H1 (cell line): ENCODE data around the gene COX5B.
"Not testable (repeated sequence)": the region's sequence is repeated elsewhere in the genome, so short reads cannot be mapped to it uniquely, and the experiment has no call there.

ENCODE experiments used
- EZH2 ChIP-seq: fragments of 200-600 bp; sonication (generic); IDR thresholded peaks from 2 replicates; pipeline ENCODE4 v1.7.1; 2012; ENCODE audit warnings: low read depth, mild to moderate bottlenecking, moderate library complexity, low read length, inconsistent platforms; ENCODE audit not compliant: severe bottlenecking
- KDM1A ChIP-seq: fragments of 200-600, 300-600 bp; sonication (generic); IDR thresholded peaks from 2 replicates; pipeline ENCODE4 v1.7.1; 2016; ENCODE audit warnings: mild to moderate bottlenecking, low read length, borderline replicate concordance
- POLR2A ChIP-seq, 2 experiments: IDR thresholded peaks; 1 replicate in 1 of 2; 2 replicates in 1 of 2; pipeline ENCODE4 v1.6.1; 2011; ENCODE audit warnings: low read depth in 2 of 2, low read length in 2 of 2, mild to moderate bottlenecking in 2 of 2; ENCODE audit errors: control extremely low read depth in 1 of 2
- POLR2AphosphoS5 ChIP-seq: IDR thresholded peaks from 2 replicates; pipeline ENCODE4 v1.6.1; 2011; ENCODE audit warnings: low read depth, low read length
- SIN3A ChIP-seq, 2 experiments: IDR thresholded peaks in 1 of 2; conservative IDR thresholded peaks in 1 of 2; 2 replicates each; pipeline ENCODE4 v1.6.1; 2011 to 2012; ENCODE audit warnings: low read length in 2 of 2, improper control_type of control experiment in 1 of 2, low read depth in 1 of 2, mild to moderate bottlenecking in 1 of 2
- TF ChIP-seq, protein P1 (sequence below): IDR thresholded peaks from 2 replicates; pipeline ENCODE4 v1.6.1; 2012; ENCODE audit warnings: inconsistent platforms
- TF ChIP-seq, protein P2 (sequence below), 3 experiments: IDR thresholded peaks; 1 replicate in 2 of 3; 2 replicates in 1 of 3; pipeline versions ENCODE4 v1.5.1 to v1.6.1; 2011; ENCODE audit warnings: low read length in 3 of 3, mild to moderate bottlenecking in 3 of 3, inconsistent platforms in 2 of 3, low read depth in 1 of 3, moderate library complexity in 1 of 3; ENCODE audit not compliant: insufficient read depth in 1 of 3; ENCODE audit errors: control extremely low read depth in 1 of 3
- TF ChIP-seq, protein P3 (sequence below): fragments of 300-600 bp; sonication (generic); IDR thresholded peaks from 2 replicates; pipeline ENCODE4 v1.7.1; 2012; ENCODE audit warnings: low read length, moderate library complexity, mild to moderate bottlenecking, inconsistent platforms; ENCODE audit not compliant: insufficient replicate concordance
- TF ChIP-seq, protein P4 (sequence below): IDR thresholded peaks from 2 replicates; pipeline ENCODE4 v1.6.1; 2012; ENCODE audit warnings: low read length, inconsistent platforms

DNA sequence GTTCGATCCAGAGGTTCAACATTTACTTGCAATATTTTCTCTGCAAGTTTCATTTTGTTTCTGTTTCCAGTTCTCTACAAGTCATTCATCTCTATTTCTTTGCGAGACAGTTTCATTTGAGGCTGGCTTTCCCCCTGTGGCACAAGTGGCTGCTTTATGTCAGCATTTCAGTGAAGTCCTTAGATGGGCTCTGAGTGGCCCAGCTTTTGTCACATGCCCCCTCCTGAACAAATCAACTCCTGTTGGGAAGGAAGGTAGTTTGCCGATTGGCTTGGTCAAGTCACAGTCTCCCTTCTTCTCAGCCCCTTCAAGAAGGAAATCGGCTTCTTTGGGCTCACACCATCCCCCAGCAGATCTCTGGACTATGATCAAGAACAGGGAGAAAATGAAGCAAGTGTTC is 37.1 kb upstream of the COX5B start:
- TF ChIP-seq, protein P1, sequence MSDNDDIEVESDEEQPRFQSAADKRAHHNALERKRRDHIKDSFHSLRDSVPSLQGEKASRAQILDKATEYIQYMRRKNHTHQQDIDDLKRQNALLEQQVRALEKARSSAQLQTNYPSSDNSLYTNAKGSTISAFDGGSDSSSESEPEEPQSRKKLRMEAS: not testable (repeated sequence)
- TF ChIP-seq SIN3A (conservative IDR thresholded peaks at IDR 0.05 in 1 of 2, IDR thresholded peaks at IDR 0.05 in 1 of 2; ENCODE audit: low read depth in 1 of 2, low read length in 2 of 2); EZH2; KDM1A; POLR2A (IDR thresholded peaks at IDR 0.05; ENCODE audit: control extremely low read depth in 1 of 2, low read depth in 2 of 2, low read length in 2 of 2); POLR2AphosphoS5: not testable (repeated sequence)
- TF ChIP-seq, protein P2, sequence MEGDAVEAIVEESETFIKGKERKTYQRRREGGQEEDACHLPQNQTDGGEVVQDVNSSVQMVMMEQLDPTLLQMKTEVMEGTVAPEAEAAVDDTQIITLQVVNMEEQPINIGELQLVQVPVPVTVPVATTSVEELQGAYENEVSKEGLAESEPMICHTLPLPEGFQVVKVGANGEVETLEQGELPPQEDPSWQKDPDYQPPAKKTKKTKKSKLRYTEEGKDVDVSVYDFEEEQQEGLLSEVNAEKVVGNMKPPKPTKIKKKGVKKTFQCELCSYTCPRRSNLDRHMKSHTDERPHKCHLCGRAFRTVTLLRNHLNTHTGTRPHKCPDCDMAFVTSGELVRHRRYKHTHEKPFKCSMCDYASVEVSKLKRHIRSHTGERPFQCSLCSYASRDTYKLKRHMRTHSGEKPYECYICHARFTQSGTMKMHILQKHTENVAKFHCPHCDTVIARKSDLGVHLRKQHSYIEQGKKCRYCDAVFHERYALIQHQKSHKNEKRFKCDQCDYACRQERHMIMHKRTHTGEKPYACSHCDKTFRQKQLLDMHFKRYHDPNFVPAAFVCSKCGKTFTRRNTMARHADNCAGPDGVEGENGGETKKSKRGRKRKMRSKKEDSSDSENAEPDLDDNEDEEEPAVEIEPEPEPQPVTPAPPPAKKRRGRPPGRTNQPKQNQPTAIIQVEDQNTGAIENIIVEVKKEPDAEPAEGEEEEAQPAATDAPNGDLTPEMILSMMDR (IDR thresholded peaks at IDR 0.05; ENCODE audit: control extremely low read depth in 1 of 3, insufficient read depth in 1 of 3, low read depth in 1 of 3, low read length in 3 of 3): not testable (repeated sequence)
- TF ChIP-seq, protein P3, sequence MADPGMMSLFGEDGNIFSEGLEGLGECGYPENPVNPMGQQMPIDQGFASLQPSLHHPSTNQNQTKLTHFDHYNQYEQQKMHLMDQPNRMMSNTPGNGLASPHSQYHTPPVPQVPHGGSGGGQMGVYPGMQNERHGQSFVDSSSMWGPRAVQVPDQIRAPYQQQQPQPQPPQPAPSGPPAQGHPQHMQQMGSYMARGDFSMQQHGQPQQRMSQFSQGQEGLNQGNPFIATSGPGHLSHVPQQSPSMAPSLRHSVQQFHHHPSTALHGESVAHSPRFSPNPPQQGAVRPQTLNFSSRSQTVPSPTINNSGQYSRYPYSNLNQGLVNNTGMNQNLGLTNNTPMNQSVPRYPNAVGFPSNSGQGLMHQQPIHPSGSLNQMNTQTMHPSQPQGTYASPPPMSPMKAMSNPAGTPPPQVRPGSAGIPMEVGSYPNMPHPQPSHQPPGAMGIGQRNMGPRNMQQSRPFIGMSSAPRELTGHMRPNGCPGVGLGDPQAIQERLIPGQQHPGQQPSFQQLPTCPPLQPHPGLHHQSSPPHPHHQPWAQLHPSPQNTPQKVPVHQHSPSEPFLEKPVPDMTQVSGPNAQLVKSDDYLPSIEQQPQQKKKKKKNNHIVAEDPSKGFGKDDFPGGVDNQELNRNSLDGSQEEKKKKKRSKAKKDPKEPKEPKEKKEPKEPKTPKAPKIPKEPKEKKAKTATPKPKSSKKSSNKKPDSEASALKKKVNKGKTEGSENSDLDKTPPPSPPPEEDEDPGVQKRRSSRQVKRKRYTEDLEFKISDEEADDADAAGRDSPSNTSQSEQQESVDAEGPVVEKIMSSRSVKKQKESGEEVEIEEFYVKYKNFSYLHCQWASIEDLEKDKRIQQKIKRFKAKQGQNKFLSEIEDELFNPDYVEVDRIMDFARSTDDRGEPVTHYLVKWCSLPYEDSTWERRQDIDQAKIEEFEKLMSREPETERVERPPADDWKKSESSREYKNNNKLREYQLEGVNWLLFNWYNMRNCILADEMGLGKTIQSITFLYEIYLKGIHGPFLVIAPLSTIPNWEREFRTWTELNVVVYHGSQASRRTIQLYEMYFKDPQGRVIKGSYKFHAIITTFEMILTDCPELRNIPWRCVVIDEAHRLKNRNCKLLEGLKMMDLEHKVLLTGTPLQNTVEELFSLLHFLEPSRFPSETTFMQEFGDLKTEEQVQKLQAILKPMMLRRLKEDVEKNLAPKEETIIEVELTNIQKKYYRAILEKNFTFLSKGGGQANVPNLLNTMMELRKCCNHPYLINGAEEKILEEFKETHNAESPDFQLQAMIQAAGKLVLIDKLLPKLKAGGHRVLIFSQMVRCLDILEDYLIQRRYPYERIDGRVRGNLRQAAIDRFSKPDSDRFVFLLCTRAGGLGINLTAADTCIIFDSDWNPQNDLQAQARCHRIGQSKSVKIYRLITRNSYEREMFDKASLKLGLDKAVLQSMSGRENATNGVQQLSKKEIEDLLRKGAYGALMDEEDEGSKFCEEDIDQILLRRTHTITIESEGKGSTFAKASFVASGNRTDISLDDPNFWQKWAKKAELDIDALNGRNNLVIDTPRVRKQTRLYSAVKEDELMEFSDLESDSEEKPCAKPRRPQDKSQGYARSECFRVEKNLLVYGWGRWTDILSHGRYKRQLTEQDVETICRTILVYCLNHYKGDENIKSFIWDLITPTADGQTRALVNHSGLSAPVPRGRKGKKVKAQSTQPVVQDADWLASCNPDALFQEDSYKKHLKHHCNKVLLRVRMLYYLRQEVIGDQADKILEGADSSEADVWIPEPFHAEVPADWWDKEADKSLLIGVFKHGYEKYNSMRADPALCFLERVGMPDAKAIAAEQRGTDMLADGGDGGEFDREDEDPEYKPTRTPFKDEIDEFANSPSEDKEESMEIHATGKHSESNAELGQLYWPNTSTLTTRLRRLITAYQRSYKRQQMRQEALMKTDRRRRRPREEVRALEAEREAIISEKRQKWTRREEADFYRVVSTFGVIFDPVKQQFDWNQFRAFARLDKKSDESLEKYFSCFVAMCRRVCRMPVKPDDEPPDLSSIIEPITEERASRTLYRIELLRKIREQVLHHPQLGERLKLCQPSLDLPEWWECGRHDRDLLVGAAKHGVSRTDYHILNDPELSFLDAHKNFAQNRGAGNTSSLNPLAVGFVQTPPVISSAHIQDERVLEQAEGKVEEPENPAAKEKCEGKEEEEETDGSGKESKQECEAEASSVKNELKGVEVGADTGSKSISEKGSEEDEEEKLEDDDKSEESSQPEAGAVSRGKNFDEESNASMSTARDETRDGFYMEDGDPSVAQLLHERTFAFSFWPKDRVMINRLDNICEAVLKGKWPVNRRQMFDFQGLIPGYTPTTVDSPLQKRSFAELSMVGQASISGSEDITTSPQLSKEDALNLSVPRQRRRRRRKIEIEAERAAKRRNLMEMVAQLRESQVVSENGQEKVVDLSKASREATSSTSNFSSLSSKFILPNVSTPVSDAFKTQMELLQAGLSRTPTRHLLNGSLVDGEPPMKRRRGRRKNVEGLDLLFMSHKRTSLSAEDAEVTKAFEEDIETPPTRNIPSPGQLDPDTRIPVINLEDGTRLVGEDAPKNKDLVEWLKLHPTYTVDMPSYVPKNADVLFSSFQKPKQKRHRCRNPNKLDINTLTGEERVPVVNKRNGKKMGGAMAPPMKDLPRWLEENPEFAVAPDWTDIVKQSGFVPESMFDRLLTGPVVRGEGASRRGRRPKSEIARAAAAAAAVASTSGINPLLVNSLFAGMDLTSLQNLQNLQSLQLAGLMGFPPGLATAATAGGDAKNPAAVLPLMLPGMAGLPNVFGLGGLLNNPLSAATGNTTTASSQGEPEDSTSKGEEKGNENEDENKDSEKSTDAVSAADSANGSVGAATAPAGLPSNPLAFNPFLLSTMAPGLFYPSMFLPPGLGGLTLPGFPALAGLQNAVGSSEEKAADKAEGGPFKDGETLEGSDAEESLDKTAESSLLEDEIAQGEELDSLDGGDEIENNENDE: not testable (repeated sequence)
- TF ChIP-seq, protein P4, sequence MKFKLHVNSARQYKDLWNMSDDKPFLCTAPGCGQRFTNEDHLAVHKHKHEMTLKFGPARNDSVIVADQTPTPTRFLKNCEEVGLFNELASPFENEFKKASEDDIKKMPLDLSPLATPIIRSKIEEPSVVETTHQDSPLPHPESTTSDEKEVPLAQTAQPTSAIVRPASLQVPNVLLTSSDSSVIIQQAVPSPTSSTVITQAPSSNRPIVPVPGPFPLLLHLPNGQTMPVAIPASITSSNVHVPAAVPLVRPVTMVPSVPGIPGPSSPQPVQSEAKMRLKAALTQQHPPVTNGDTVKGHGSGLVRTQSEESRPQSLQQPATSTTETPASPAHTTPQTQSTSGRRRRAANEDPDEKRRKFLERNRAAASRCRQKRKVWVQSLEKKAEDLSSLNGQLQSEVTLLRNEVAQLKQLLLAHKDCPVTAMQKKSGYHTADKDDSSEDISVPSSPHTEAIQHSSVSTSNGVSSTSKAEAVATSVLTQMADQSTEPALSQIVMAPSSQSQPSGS: not testable (repeated sequence)
